HG02938 (cell line): ENCODE results near the gene COQ8B.

ENCODE experiments used
- ATAC-seq: cut with Tn5 transposase; IDR thresholded peaks from one replicate; pipeline ENCODE4 v1.9.1; 2021; ENCODE audit warnings: mild to moderate bottlenecking, moderate library complexity; ENCODE audit not compliant: unreplicated experiment

Gene COQ8B

GRCh38 chr19:40693150-40693788 is 23.4 kb downstream of the COQ8B start:
- no peak for ATAC-seq

- no peak for ATAC-seq
Measured at GRCh38 chr19:40692212-40692551, 24.5 kb downstream of the COQ8B start.

- ATAC-seq, result no peak
Measured at GRCh38 chr19:40691421-40692211, 25.1 kb downstream of the COQ8B start.

GRCh38 chr19:40690693-40691420 is 25.8 kb downstream of the COQ8B start:
- ATAC-seq, result peak; percentile 62

- ATAC-seq, result peak; percentile 20
Measured at GRCh38 chr19:40690050-40690692, 26.5 kb downstream of the COQ8B start, which contains the start of gene NUMBL. NUMBL (minus strand) TSS chr19:40690651; CDS start chr19:40690483, 168 bp downstream.

GRCh38 chr19:40689339-40690049 is 27.2 kb downstream of the COQ8B start:
- no peak for ATAC-seq

- ATAC-seq, result no peak
Measured at GRCh38 chr19:40688987-40689338, 27.7 kb downstream of the COQ8B start.

DNA sequence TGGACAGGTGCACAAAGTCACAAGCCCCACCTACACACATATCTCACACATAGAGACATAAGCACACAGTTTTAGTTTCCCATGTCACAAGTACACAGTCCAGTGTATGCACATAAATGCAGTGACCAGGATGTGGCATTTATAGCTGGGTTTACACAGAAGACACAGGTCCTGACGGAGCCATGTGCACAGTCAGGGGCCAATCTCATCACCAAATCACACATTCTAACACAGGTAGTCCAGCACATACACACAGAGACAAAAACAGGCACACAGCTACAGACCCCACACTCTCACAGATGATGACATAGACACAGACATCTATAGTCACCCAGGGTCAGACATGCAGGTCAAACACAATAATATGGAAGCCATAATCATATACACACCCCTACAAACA is 28.4 kb downstream of the COQ8B start:
- no peak for ATAC-seq

DNA sequence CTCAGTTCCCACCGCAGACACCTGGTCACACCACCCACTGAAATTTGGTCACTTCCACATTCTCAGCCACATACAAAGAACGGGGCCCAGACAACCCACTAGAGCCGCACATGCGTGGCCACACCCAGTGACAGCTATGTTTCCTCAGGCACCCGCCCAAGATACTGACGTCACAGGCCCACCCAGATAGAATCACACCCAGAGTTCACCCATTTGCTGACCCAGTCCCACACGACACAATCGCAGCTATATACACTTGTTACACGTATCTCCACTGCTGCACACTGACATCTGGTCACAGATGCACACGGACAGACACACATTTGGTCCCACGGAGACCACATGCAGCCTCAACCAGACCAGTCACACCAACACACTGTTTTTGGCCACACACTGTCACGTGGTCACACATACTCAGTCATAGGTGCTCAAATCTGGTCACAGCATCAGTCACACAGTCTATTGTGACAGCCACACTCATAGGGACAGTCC is 29.1 kb downstream of the COQ8B start:
- ATAC-seq, result no peak

GRCh38 chr19:40686882-40687524 is 29.7 kb downstream of the COQ8B start:
- ATAC-seq, result no peak

DNA sequence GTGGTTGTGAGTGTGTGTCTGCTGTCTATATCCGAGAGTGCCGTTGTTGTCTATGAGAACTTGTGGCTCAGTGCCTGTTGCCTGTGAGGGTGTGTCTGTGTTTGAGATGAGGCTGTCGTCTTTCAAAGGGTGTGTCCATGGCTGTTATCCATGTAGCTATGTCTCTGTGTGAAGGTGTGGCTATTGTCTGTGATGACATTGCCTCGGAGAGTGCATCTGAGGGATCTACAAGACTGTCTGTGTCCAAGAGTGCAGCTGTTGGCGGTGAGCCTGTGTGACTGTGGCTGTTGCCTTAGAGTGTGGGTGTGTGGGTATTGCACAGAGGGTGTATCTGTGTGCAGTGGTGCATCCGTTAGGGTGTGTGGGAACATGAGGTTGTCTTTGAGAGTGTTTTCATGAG is 31.1 kb downstream of the COQ8B start:
- ATAC-seq, result no peak

- no peak for ATAC-seq
Measured at GRCh38 chr19:40685016-40685526, 31.6 kb downstream of the COQ8B start.

- ATAC-seq, result no peak
Measured at GRCh38 chr19:40684280-40684679, 32.4 kb downstream of the COQ8B start.

GRCh38 chr19:40683437-40683836 is 33.2 kb downstream of the COQ8B start:
- ATAC-seq, result no peak

DNA sequence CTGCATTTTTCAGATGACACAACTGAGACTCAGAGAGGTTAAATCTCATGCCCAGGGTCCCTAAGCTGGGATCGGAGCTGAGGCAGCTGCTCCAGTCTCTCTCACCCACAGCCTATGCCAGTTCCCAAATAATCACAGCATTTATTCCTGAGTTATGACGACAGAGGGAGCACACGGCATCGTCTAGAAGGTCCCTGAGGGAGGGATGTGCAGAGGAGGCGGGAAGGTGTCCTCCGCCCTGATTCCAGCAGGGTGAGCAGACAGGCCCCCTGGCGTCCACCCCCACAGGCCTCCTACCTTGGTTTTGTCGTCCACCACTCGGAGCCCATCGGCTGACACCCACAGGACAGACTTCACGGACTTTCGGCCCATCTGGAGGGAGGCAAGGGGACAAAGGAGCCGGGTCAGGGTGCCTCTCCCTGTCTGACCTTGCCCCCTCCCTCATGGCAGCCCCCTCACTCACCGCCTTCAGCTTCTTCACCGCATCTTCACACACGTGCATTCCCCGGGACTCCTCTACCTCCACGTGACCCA is 34.2 kb downstream of the COQ8B start:
- no peak for ATAC-seq

- no peak for ATAC-seq
Measured at GRCh38 chr19:40681039-40681438, 35.6 kb downstream of the COQ8B start.

DNA sequence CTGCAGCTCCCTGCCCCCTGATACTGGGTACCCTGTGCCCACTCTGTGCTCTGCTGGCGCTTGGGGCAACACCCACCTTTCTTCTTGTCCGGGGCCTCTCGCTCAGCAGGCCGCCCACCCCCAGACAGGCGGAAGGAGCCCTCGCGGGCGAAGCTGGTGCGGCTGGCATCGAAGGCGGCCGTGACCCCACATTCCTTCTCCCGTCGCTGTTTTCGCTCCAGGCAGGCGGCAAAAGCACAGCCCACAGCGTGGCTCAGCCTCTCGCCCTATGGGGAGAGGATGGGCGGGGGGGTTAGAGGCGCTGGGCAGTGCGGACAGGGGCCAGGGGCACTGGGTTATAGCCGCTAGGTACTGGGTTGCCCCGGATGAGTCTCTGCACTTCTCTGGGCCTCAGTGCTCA is 39.5 kb downstream of the COQ8B start:
- no peak for ATAC-seq

DNA sequence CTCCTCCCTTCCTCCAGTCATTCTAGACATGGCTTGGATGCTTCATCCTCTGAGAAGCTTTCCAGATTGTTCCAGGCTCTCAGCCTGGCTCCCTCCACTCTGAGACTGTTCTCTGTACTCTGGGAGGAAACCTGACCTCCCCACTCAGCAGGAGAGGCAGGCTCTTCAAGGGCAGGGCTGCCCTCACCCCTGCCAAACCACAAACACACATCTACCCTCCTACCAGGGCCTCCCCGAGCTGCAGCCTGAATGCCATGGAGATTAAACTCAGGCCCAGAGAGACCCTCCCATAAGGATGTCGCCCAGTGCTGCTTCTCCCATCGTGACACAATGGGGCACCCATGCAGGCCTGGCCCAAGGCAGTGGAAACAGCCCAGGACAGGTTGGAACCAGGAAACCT is 42.4 kb downstream of the COQ8B start:
- ATAC-seq, result no peak

DNA sequence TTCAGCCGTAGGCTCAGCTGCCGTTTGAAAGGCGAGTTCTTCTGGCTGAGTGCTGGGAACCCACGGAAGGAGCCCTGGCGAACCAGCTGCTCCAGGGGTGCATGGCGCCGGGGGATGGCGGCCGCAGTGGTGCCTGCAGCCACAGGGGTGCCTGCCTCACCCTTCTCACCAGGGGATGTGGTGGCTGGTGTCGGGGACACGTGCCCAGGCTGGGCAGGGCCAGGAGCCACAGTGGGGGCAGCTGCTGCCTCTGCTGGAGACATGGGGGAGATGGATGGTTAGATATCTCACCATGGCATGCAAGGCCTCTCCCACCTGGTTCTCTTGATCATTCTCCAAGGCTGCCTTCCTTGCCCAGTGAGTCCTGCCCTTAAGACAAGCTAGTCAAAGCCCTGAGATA is 43.3 kb downstream of the COQ8B start:
- no peak for ATAC-seq
